HepG2 (cell line): Measurements from ENCODE around the gene COL18A1. TPM values are rescaled to one million over a fixed set of nuclear protein-coding genes. Genes with fewer than 3 reads are reported as not detected.

ENCODE experiments used
- ATAC-seq: fragments of 200-7000 bp; cut with Tn5 transposase; 3 replicates; pipeline ENCODE4 v1.9.1; 2020; ENCODE audit warnings: mild to moderate bottlenecking, moderate library complexity
- BruUV-seq: library from RNA; stranded (reverse); fragments of 400-500 nt; replicated peaks from 2 replicates; lab custom pipeline; 2021; lab: Mats Ljungman, UMichigan
- CTCF ChIA-PET: fragments of 300-600 bp; formaldehyde crosslinking; extraction: SDS; loops from one replicate; lab custom pipeline; 2021; ENCODE audit warnings: low total read pairs, inconsistent platforms, low intra/inter-chr PET ratio; lab: Yijun Ruan, JAX
- POLR2A ChIA-PET: fragments of 350-600 bp; sonication (Branson Sonifier 250); formaldehyde crosslinking; loops from one replicate; lab custom pipeline; 2020; ENCODE audit warnings: antibody characterized with exemption, inconsistent platforms; lab: Yijun Ruan, JAX
- DNase-seq: peaks from one replicate; pipeline ENCODE4 v3.0.0-alpha.2; 2015; ENCODE audit warnings: low spot score
- FAIRE-seq: peaks from 3 replicates; lab custom pipeline; 2011; peaks lifted over from hg19 to GRCh38; lab: Jason Lieb, UNC
- H2AFZ ChIP-seq: one replicate; pipeline ENCODE4 v1.6.1; 2011; ENCODE audit warnings: low read length, inconsistent platforms
- H3K27ac ChIP-seq: fragments of 300-600 bp; 3 replicates; pipeline ENCODE4 v1.8.0; 2011; ENCODE audit warnings: mixed run types, mild to moderate bottlenecking, mixed read lengths, low read length, inconsistent platforms; ENCODE audit not compliant: insufficient read depth; ENCODE audit errors: extremely low read length
- H3K27me3 ChIP-seq, 2 experiments: fragments of 200-600 bp in 1 of 2; 2 replicates in 1 of 2; 3 replicates in 1 of 2; pipeline versions ENCODE4 v1.6.0 to v1.8.0; 2011; ENCODE audit warnings: low read length in 2 of 2, mild to moderate bottlenecking in 2 of 2, moderate library complexity in 2 of 2, inconsistent platforms in 1 of 2; ENCODE audit not compliant: insufficient read depth in 2 of 2, control insufficient read depth in 1 of 2
- H3K36me3 ChIP-seq, 2 experiments: fragments of 200-600 bp in 1 of 2; replicated peaks in 1 of 2; 2 replicates in 1 of 2; 3 replicates in 1 of 2; pipeline versions ENCODE4 v1.5.1 to v1.8.0; 2011; ENCODE audit warnings: low read length in 2 of 2, inconsistent platforms in 1 of 2; ENCODE audit not compliant: insufficient read depth in 2 of 2, control insufficient read depth in 1 of 2
- H3K4me1 ChIP-seq: 2 replicates; pipeline ENCODE4 v1.5.1; 2012; ENCODE audit warnings: low read length, inconsistent platforms; ENCODE audit not compliant: insufficient read depth
- H3K4me2 ChIP-seq: 2 replicates; pipeline ENCODE4 v1.6.0; 2011; ENCODE audit warnings: low read depth, low read length, inconsistent platforms
- H3K4me3 ChIP-seq, 3 experiments: fragments of 200-600 bp in 1 of 3; sonication (generic), shearing (Covaris generic) in 1 of 3; replicated peaks in 1 of 3; 2 replicates each; pipeline ENCODE4 v1.5.1; 2011 to 2016; ENCODE audit warnings: low read length in 3 of 3, inconsistent platforms in 2 of 3, low read depth in 2 of 3, mild to moderate bottlenecking in 2 of 3, control low read depth in 1 of 3, mixed read lengths in 1 of 3; ENCODE audit not compliant: insufficient read depth in 1 of 3
- H3K79me2 ChIP-seq: one replicate; pipeline ENCODE4 v1.6.1; 2011; ENCODE audit warnings: low read length, inconsistent platforms; ENCODE audit not compliant: insufficient read depth
- H3K9ac ChIP-seq: 2 replicates; pipeline ENCODE4 v1.6.0; 2011; ENCODE audit warnings: mild to moderate bottlenecking, low read depth, low read length, inconsistent platforms; ENCODE audit not compliant: insufficient read depth
- H3K9me3 ChIP-seq: 2 replicates; pipeline ENCODE4 v1.5.1; 2012; ENCODE audit warnings: mild to moderate bottlenecking, low read length
- H4K20me1 ChIP-seq: 2 replicates; pipeline ENCODE4 v1.6.0; 2011; ENCODE audit warnings: inconsistent platforms, mild to moderate bottlenecking, low read length, moderate library complexity; ENCODE audit not compliant: insufficient read depth
- PRDM4 ChIP-seq: sonication (generic); formaldehyde crosslinking; IDR thresholded peaks from 2 replicates; pipeline ENCODE4 v1.9.0; 2021; ENCODE audit warnings: missing genetic modification reagents, borderline replicate concordance
- RXRA ChIP-seq: sonication (generic); formaldehyde crosslinking; IDR thresholded peaks from 2 replicates; pipeline ENCODE4 v1.5.1; 2020; ENCODE audit warnings: missing genetic modification reagents
- ZBTB43 ChIP-seq: sonication (generic); formaldehyde crosslinking; conservative IDR thresholded peaks from 2 replicates; pipeline ENCODE4 v1.4.0; 2020; ENCODE audit warnings: missing genetic modification reagents
- ZC3H4 ChIP-seq: sonication (generic); formaldehyde crosslinking; IDR thresholded peaks from 2 replicates; pipeline ENCODE4 v1.4.0; 2020; ENCODE audit warnings: missing genetic modification reagents, borderline replicate concordance
- ZNF768 ChIP-seq: sonication (generic); formaldehyde crosslinking; IDR thresholded peaks from 2 replicates; pipeline ENCODE4 v1.4.0; 2020; ENCODE audit warnings: missing genetic modification reagents
- WGBS: methylation state at CpG from one replicate; pipeline ENCODE4 v1.1.6; 2017; ENCODE audit warnings: low lambda C conversion rate; 5-methylcytosine and 5-hydroxymethylcytosine counted together
- in situ Hi-C: cut with HindIII; loops from 2 replicates; pipeline ENCODE4 v1.10.0; 2017; ENCODE audit warnings: low pct_unique_long_range_greater_than_20kb; ENCODE audit not compliant: extremely low pct_ligation_motif_present
- intact Hi-C: fragments of 100-400 bp; cut with micrococcal nuclease; formaldehyde crosslinking; loops from one replicate; pipeline ENCODE4 v1.10.0; 2022; ENCODE audit not compliant: unreplicated experiment
- polyA plus RNA-seq, 8 experiments: library from polyadenylated mRNA; depleted of rRNA in 3 of 8; stranded (reverse) in 7 of 8; unstranded in 1 of 8; fragments of >200 nt; fragmentation: Illumina TruSeq in 4 of 8; extraction: Trizol in 4 of 8; gene quantifications; 2 replicates each; pipeline versions ENCODE4 v1.2.1 to v1.2.3, GENCODE V29; 2011 to 2016; ENCODE audit warnings: low read depth in 4 of 8, missing spikeins in 1 of 8, mixed read lengths in 1 of 8; ENCODE audit not compliant: insufficient read depth in 1 of 8
- total RNA-seq, 5 experiments: library from RNA; depleted of rRNA; stranded (reverse); fragments of >200 nt; fragmentation: Illumina TruSeq; extraction: Trizol; gene quantifications; 2 replicates each; pipeline ENCODE4 v1.2.3, GENCODE V29; 2016; ENCODE audit warnings: low read depth in 1 of 5

COL18A1 gene
- total and polyA plus RNA-seq, 2 of the 13 experiments (the other 11 are each of a cell fraction or from before 2014, with no cell fraction given) = 79.0 to 102 TPM

- Histone ChIP-seq H3K36me3 (peaks cover 6 to 9% of the 10 kb centered on the region in 2 experiments; a peak in 3 of 5 replicates), H3K4me3 (no peak overlapping the region), H4K20me1 (peaks cover 21% of the 10 kb centered on the region; the same call in 1 of the 2 replicates), H3K4me2 (peak overlapping the region; percentile 51), H3K79me2 (peaks cover 59% of the 10 kb centered on the region), H2AFZ (no peak overlapping the region), H3K4me1 (peaks cover 72% of the 10 kb centered on the region), H3K9ac (no peak overlapping the region; the same call in 1 of the 2 replicates), H3K27me3 (no peaks in the 10 kb centered on the region), H3K9me3 (no peaks in the 10 kb centered on the region), H3K27ac (peak overlapping the region; percentile 34)
- DNase-seq (no peak), ATAC-seq (no peak), FAIRE-seq (no peak)
- 78% methylated on average over 6 of the region's 8 CpGs for WGBS
- ChIA-PET CTCF (no interaction called here), POLR2A (interaction anchor here (0.6 to 1.2 kb wide), 4 partner anchors 10 to 124 kb away, joined by 3 to 5 read pairs (median 4); no protein-coding TSS in a partner anchor)
- TF ChIP-seq ZBTB43 (CRISPR knock-in tag) = 0 out of 2 replicates have a peak, but pooled peaks have one; percentile 6
- no peak for TF ChIP-seq RXRA (CRISPR knock-in tag)
- no peak for TF ChIP-seq ZC3H4
- TF ChIP-seq ZNF768 (CRISPR knock-in tag) = peak; percentile 56
- TF ChIP-seq PRDM4 (CRISPR knock-in tag) = no peak
- BruUV-seq = no TSS peak
- intact Hi-C loops = loop anchor here (2.0 kb wide), 1 partner anchor 26 kb away; no protein-coding TSS in a partner anchor
- in situ Hi-C loops = no loop called here
These were observed 28.3 kb downstream of the COL18A1 start for GRCh38 chr21:45433301-45433700.
